Smooth muscle cell (in vitro differentiated cells): Measurements from ENCODE around the gene SOCS1. TPM values are rescaled to one million over a fixed set of nuclear protein-coding genes. Genes with fewer than 3 reads are reported as not detected.

Experiments used
- DNase-seq: peaks from one replicate; lab custom pipeline; 2025; ENCODE audit not compliant: unreplicated experiment; lab: John Stamatoyannopoulos, UW
- H2AFZ ChIP-seq: fragments of 200-600 bp; sonication (generic); 2 replicates; pipeline ENCODE4 v1.6.0; 2016; ENCODE audit warnings: antibody characterized with exemption, low read depth, mild to moderate bottlenecking
- H3F3A ChIP-seq: fragments of 200-600 bp; sonication (generic); 2 replicates; pipeline ENCODE4 v1.6.0; 2017; ENCODE audit warnings: antibody characterized with exemption, low read depth
- H3K27ac ChIP-seq: fragments of 200-600 bp; sonication (generic); 2 replicates; pipeline ENCODE4 v1.5.1; 2016; ENCODE audit warnings: low read depth, mild to moderate bottlenecking
- H3K27me3 ChIP-seq: fragments of 200-600 bp; sonication (generic); 2 replicates; pipeline ENCODE4 v1.6.1; 2016; ENCODE audit warnings: low read depth, mild to moderate bottlenecking
- H3K36me3 ChIP-seq: fragments of 200-600 bp; sonication (generic); 2 replicates; pipeline ENCODE4 v1.5.1; 2016; ENCODE audit warnings: low read depth
- H3K4me1 ChIP-seq: fragments of 200-600 bp; sonication (generic); 2 replicates; pipeline ENCODE4 v1.5.1; 2016; ENCODE audit warnings: low read depth
- H3K4me2 ChIP-seq: fragments of 200-600 bp; sonication (generic); 2 replicates; pipeline ENCODE4 v1.6.0; 2016; ENCODE audit warnings: mild to moderate bottlenecking
- H3K4me3 ChIP-seq: fragments of 200-600 bp; sonication (generic); 2 replicates; pipeline ENCODE4 v1.5.1; 2016; ENCODE audit warnings: mild to moderate bottlenecking
- H3K79me2 ChIP-seq: fragments of 200-600 bp; sonication (generic); 2 replicates; pipeline ENCODE4 v1.6.0; 2016; ENCODE audit warnings: low read depth, mild to moderate bottlenecking
- H3K9ac ChIP-seq: fragments of 200-600 bp; sonication (generic); 2 replicates; pipeline ENCODE4 v1.6.0; 2016; ENCODE audit warnings: low read depth
- H3K9me3 ChIP-seq: fragments of 200-600 bp; sonication (generic); replicated peaks from 2 replicates; pipeline ENCODE4 v1.5.1; 2016; ENCODE audit warnings: low read depth
- H4K20me1 ChIP-seq: fragments of 200-600 bp; sonication (generic); 2 replicates; pipeline ENCODE4 v1.6.0; 2016; ENCODE audit warnings: low read depth
- WGBS: methylation state at CpG from one replicate; pipeline ENCODE4 v1.1.7; 2016; ENCODE audit warnings: low lambda C conversion rate; 5-methylcytosine and 5-hydroxymethylcytosine counted together
- polyA plus RNA-seq: library from polyadenylated mRNA; unstranded; fragments of >200 nt; fragmentation: Nextera tagmentation; extraction: Ambion mirVana; gene quantifications from 2 replicates; pipeline ENCODE4 v1.2.1, GENCODE V29; 2016
- total RNA-seq: library from RNA; depleted of rRNA; stranded (reverse); fragments of >200 nt; gene quantifications from 2 replicates; pipeline ENCODE4 v1.2.3, GENCODE V29; 2014
- TF ChIP-seq, protein P1 (sequence below): fragments of 200-600 bp; sonication (generic); IDR thresholded peaks from 2 replicates; pipeline ENCODE4 v1.5.1; 2017; ENCODE audit warnings: borderline replicate concordance, mild to moderate bottlenecking, antibody characterized with exemption; ENCODE audit not compliant: insufficient read depth, poor library complexity, severe bottlenecking

The SOCS1 gene
- total and polyA plus RNA-seq, 2 experiments from 2014 or later = 6.1 to 18.7 TPM

DNA sequence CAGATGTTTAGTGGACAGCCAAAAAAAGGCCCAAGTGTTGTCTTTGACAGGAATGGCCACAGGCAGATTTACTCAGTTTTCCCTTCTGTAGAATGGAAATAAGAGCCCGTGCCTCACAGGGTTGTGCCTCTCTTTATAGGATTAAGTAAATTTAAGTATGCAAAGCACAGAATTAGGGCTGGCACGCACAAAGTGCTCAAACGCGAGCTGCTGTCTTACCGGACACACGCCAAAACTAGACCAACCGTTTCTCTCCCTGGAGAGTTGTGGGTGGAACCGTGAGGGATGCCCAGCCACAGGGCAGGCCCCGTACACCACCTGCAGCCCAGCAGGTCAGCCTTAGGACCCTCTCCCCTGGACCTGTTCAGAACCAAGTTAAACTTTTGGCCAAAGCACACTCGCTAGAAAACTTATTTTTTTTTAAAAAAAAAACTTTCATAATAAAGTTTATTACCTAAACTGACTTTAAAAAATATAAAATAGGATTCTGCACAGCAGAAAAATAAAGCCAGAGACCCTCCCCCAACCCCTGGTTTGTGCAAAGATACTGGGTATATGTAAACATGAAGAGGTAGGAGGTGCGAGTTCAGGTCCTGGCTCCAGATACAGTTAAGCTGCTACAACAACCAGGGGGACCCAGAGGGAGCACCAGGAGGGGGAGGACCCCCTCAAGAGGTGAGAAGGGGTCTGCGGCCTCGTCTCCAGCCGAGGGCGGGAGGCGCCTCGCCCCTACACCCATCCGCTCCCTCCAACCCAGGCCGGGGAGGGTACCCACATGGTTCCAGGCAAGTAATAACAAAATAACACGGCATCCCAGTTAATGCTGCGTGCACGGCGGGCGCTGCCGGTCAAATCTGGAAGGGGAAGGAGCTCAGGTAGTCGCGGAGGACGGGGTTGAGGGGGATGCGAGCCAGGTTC is 1.8 kb downstream of the SOCS1 start:
- WGBS = 30% methylated on average over 29 of the region's 29 CpGs
- Histone ChIP-seq H3K4me2 (peak overlapping the region; percentile 95), H3F3A (peaks cover 18% of the 10 kb centered on the region), H3K27ac (peak overlapping the region; percentile 49), H3K4me1 (peaks cover 10% of the 10 kb centered on the region), H4K20me1 (peaks cover 35% of the 10 kb centered on the region), H3K27me3 (no peaks in the 10 kb centered on the region), H2AFZ (no peak overlapping the region), H3K9ac (no peak overlapping the region), H3K4me3 (peak overlapping the region; percentile 95), H3K79me2 (peaks cover 19% of the 10 kb centered on the region), H3K36me3 (no peaks in the 10 kb centered on the region), H3K9me3 (no peaks in the 10 kb centered on the region)
- TF ChIP-seq, protein P1, sequence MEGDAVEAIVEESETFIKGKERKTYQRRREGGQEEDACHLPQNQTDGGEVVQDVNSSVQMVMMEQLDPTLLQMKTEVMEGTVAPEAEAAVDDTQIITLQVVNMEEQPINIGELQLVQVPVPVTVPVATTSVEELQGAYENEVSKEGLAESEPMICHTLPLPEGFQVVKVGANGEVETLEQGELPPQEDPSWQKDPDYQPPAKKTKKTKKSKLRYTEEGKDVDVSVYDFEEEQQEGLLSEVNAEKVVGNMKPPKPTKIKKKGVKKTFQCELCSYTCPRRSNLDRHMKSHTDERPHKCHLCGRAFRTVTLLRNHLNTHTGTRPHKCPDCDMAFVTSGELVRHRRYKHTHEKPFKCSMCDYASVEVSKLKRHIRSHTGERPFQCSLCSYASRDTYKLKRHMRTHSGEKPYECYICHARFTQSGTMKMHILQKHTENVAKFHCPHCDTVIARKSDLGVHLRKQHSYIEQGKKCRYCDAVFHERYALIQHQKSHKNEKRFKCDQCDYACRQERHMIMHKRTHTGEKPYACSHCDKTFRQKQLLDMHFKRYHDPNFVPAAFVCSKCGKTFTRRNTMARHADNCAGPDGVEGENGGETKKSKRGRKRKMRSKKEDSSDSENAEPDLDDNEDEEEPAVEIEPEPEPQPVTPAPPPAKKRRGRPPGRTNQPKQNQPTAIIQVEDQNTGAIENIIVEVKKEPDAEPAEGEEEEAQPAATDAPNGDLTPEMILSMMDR = no peak
- no peak for DNase-seq

DNA sequence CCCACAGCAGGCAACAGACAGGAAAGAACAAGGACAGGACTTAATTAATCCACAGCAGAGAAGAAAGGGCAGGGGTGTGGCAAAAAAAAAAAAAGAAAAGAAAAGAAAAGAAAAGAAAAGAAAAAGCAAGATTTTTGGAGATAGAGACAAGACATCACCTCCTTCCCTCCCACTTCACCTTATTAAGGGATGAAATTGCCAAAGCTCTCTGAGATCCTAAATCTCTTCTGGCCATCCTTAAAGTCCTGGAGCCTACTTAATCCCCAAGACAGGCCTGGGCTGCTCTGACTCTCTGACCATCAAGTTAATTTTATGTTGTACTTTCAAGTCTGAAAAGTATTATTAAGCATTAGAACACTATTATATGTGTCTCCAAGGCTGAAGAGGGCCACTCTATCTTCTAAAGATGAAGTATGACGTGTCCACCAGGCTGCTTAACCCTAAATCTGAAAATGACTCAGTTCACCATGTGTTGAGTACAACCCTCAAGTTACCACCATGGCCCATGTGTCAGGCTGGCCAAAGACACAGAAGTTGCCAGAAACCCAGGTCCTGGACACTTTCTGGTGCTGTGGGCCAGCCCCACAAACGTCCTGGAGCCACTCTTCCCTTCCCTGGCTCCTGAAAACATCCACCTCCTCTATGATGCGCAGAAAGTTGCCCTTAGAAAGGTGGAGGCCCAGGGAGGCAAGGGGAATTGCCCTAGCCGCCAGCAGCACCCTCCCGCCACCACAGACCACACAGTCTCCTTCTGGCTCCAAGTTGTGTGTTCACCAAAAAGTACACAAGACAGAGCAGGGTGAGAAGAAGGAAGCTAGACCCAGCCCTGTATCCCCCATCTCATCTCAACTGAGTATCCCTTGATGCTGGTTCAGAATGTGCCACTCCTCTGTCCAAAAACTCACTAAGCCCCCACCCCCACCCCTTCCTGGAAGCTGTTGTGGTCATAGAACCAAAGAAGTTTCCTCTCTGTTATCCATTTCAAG is 2.7 kb downstream of the SOCS1 start:
- Histone ChIP-seq H3K4me3 (peak overlapping the region; percentile 95), H3F3A (peaks cover 18% of the 10 kb centered on the region), H3K4me1 (peaks cover 10% of the 10 kb centered on the region), H3K9me3 (no peaks in the 10 kb centered on the region), H3K9ac (no peak overlapping the region), H3K79me2 (peaks cover 19% of the 10 kb centered on the region), H3K27ac (peak overlapping the region; percentile 49), H3K27me3 (no peaks in the 10 kb centered on the region), H3K36me3 (no peaks in the 10 kb centered on the region), H3K4me2 (peak overlapping the region; percentile 95), H2AFZ (no peak overlapping the region), H4K20me1 (peaks cover 35% of the 10 kb centered on the region)
- 52% methylated on average over 5 of the region's 5 CpGs for WGBS
- TF ChIP-seq, protein P1 = no peak
- DNase-seq = no peak

DNA sequence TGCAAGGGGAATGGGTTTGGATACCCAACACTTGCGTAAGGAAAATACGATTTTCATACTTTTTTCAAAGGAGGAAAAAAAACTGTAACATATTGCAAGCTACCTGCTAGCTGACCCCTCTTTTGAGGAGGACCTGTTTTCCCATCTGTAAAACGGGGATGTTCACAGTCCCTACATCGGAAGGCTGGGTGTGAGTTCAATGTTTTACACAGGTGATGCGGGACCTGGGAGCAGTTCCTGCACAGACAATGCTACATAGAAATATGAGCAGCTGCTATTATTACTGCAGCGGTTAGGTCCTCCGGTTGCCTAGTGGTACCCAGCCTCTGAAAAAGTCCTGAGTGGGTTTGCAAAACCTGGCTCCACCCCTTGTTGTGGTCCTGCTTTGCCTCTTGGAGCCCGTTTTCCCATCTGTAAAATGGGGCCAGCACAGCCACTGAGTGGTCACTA is 3.5 kb downstream of the SOCS1 start:
- Histone ChIP-seq H3K27ac (no peak overlapping the region), H3K79me2 (peaks cover 19% of the 10 kb centered on the region), H3K9ac (no peak overlapping the region), H3F3A (peaks cover 18% of the 10 kb centered on the region), H3K9me3 (no peaks in the 10 kb centered on the region), H3K4me2 (peak overlapping the region; percentile 95), H3K27me3 (no peaks in the 10 kb centered on the region), H3K4me1 (peaks cover 10% of the 10 kb centered on the region), H3K36me3 (no peaks in the 10 kb centered on the region), H4K20me1 (peaks cover 35% of the 10 kb centered on the region), H2AFZ (no peak overlapping the region), H3K4me3 (no peak overlapping the region)
- no peak for DNase-seq
- TF ChIP-seq, protein P1 = no peak
- WGBS = 93% methylated on average over 8 of the region's 8 CpGs
